Measurements from ENCODE around the gene WHAMM. TPM values are rescaled to one million over a fixed set of nuclear protein-coding genes. Genes with fewer than 3 reads are reported as not detected.
A peak's percentile ranks its signal among the peaks of the same experiment; 100 is the strongest.

Gene WHAMM
- total and polyA plus RNA-seq, 2 donors (not counting 3 experiments of a cell fraction or from before 2014, with no cell fraction given), result 4.1 to 9.4 TPM

DNA sequence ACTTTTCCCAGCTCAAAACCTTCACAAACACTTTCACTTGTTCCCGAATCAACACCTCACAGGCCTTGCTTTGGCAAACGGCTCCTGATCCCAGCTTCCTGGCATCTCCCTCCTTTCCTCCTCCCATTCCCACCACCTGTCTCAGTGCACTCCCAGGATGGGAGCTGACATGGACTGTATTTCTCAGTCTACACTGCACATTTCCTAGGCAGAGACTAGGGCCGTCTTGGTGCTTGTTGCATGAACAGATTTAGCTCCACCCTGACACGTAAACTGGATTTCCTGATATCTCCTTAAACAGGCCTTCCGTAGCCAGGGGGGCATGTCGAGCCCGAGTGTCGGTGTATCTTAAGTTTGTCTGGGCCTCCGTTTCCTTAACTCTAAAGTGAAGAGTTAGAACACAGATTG lies 790 bp upstream of the WHAMM start:
- Histone ChIP-seq H2AFZ (ENCODE audit: low read depth, low read length) (peak overlapping the region; percentile 14), H3K9ac (replicated peaks; ENCODE audit: extremely low read depth, insufficient read depth, low read length) (no peak overlapping the region), H3K4me1 (ENCODE audit: control insufficient read depth, extremely low read depth, insufficient read depth, low read length) (no peaks in the 10 kb centered on the region), H3K4me3 (replicated peaks in 1 of 3; ENCODE audit: insufficient read depth in 1 of 3, low read depth in 1 of 3, low read length in 3 of 3) (no peak overlapping the region), H4K20me1 (replicated peaks; ENCODE audit: control insufficient read depth, extremely low read depth, insufficient read depth, low read length) (no peaks in the 10 kb centered on the region), H3K79me2 (ENCODE audit: control insufficient read depth, insufficient read depth, low read length) (peaks cover 29% of the 10 kb centered on the region), H3K27ac (ENCODE audit: insufficient read depth, low read depth, low read length) (no peak overlapping the region), H3K4me2 (ENCODE audit: insufficient read depth, low read length) (peak overlapping the region; percentile 72), H3K27me3 (ENCODE audit: control insufficient read depth in 2 of 2, insufficient read depth in 2 of 2, low read length in 2 of 2) (peaks cover 0 to 9% of the 10 kb centered on the region in 2 experiments), H3K9me3 (replicated peaks; ENCODE audit: control insufficient read depth, insufficient read depth, low read length) (no peaks in the 10 kb centered on the region), H3K36me3 (ENCODE audit: control insufficient read depth in 2 of 2, extremely low read depth in 1 of 2, insufficient read depth in 2 of 2, low read length in 2 of 2) (no peaks in the 10 kb centered on the region), H3K9me1 (replicated peaks; ENCODE audit: control insufficient read depth, extremely low read depth, insufficient read depth, low read length) (no peaks in the 10 kb centered on the region)
- intact Hi-C loops (cut with micrococcal nuclease) (loop anchor here (1.0 kb wide), 1 partner anchor 58 kb away; no protein-coding TSS in a partner anchor), dilution Hi-C loops (cut with MboI; ENCODE audit: extremely low pct_ligation_motif_present, low sequenced_read_pairs) (no loop called here)
- DNase-seq (ENCODE audit: low read depth, low spot score) (no peak), FAIRE-seq (no peak)
- ChIA-PET POLR2A (no interaction called here), CTCF (no interaction called here)
- no TSS peak for BruUV-seq (replicated peaks)
- TF ChIP-seq JUN (IDR thresholded peaks at IDR 0.05; ENCODE audit: borderline replicate concordance, insufficient read depth, insufficient read length, low read depth) (no peak), FOS (IDR thresholded peaks at IDR 0.05; ENCODE audit: borderline replicate concordance, insufficient read depth, low read length) (no peak), MYC (IDR thresholded peaks at IDR 0.05; ENCODE audit: low read depth, low read length) (no peak), POLR2AphosphoS5 (IDR thresholded peaks at IDR 0.05; ENCODE audit: insufficient read depth, low read depth, low read length) (no peak), EZH2 (IDR thresholded peaks at IDR 0.05; ENCODE audit: borderline replicate concordance, low read depth, low read length, severe bottlenecking) (no peak), POLR2A (IDR thresholded peaks at IDR 0.05; ENCODE audit: low read depth, low read length) (no peak), GATA2 (IDR thresholded peaks at IDR 0.05; ENCODE audit: insufficient read depth, insufficient read length, low read depth, low read length) (no peak)
- TF ChIP-seq, protein P1, sequence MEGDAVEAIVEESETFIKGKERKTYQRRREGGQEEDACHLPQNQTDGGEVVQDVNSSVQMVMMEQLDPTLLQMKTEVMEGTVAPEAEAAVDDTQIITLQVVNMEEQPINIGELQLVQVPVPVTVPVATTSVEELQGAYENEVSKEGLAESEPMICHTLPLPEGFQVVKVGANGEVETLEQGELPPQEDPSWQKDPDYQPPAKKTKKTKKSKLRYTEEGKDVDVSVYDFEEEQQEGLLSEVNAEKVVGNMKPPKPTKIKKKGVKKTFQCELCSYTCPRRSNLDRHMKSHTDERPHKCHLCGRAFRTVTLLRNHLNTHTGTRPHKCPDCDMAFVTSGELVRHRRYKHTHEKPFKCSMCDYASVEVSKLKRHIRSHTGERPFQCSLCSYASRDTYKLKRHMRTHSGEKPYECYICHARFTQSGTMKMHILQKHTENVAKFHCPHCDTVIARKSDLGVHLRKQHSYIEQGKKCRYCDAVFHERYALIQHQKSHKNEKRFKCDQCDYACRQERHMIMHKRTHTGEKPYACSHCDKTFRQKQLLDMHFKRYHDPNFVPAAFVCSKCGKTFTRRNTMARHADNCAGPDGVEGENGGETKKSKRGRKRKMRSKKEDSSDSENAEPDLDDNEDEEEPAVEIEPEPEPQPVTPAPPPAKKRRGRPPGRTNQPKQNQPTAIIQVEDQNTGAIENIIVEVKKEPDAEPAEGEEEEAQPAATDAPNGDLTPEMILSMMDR (IDR thresholded peaks at IDR 0.05; ENCODE audit: extremely low read depth in 1 of 2, insufficient read depth in 1 of 2, low read depth in 1 of 2, low read length in 2 of 2), result no peak
- TF ChIP-seq, protein P2, sequence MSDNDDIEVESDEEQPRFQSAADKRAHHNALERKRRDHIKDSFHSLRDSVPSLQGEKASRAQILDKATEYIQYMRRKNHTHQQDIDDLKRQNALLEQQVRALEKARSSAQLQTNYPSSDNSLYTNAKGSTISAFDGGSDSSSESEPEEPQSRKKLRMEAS (IDR thresholded peaks at IDR 0.05; ENCODE audit: insufficient read depth, insufficient read length), result no peak
